Neural cell (in vitro differentiated cells): ENCODE data around the gene LYVE1.

Experiments
- CTCF ChIP-seq: fragments of 450-650 bp; IDR thresholded peaks from 2 replicates; pipeline ENCODE4 v1.5.1; 2014; ENCODE audit warnings: antibody characterized with exemption, mild to moderate bottlenecking, moderate library complexity; ENCODE audit not compliant: poor library complexity, severe bottlenecking
- EZH2 ChIP-seq: fragments of 200-600, 300-800 bp; shearing (Covaris generic), sonication (generic); IDR thresholded peaks from 2 replicates; pipeline ENCODE4 v1.6.1; 2014; ENCODE audit warnings: antibody characterized with exemption, low read length, borderline replicate concordance, mild to moderate bottlenecking; ENCODE audit not compliant: insufficient read depth, poor library complexity, severe bottlenecking
- POLR2AphosphoS5 ChIP-seq: IDR thresholded peaks from 2 replicates; pipeline ENCODE4 v1.6.1; 2012
- RAD21 ChIP-seq: fragments of 450-650 bp; conservative IDR thresholded peaks from 2 replicates; pipeline ENCODE4 v1.6.1; 2014; ENCODE audit warnings: antibody characterized with exemption, mild to moderate bottlenecking, moderate library complexity
- REST ChIP-seq: IDR thresholded peaks from 2 replicates; pipeline ENCODE4 v1.6.1; 2012; ENCODE audit warnings: borderline replicate concordance

- no peak for TF ChIP-seq POLR2AphosphoS5
- no peak for TF ChIP-seq CTCF
- TF ChIP-seq EZH2 = no peak
- TF ChIP-seq REST = no peak
- TF ChIP-seq RAD21 = no peak
Observed at GRCh38 chr11:10532526-10532925, 35.9 kb downstream of the LYVE1 start.
